Nucleus accumbens (tissue), 56 donors: Measurements from ENCODE around the gene SMTNL2.
"Not testable (repeated sequence)": the region's sequence is repeated elsewhere in the genome, so short reads cannot be mapped to it uniquely, and the experiment has no call there.

Source experiments
- DNase-seq, 56 donors: peaks; one replicate each; lab custom pipeline; 2025; lab: John Stamatoyannopoulos, UW

The SMTNL2 gene

GRCh38 chr17:4558347-4558971, 25.9 kb upstream of the SMTNL2 start:
- DNase-seq: no peak

GRCh38 chr17:4559139-4559791, 25.1 kb upstream of the SMTNL2 start:
- no peak for DNase-seq

GRCh38 chr17:4559966-4560365, 24.4 kb upstream of the SMTNL2 start:
- DNase-seq: no peak

GRCh38 chr17:4560421-4560820, 23.9 kb upstream of the SMTNL2 start, which contains the start of gene GGT6:
GGT6 (minus strand) TSS chr17:4560577; CDS start chr17:4560521, 56 bp downstream.
- DNase-seq: no peak

GRCh38 chr17:4560837-4561256, 23.5 kb upstream of the SMTNL2 start:
- no peak for DNase-seq

DNA sequence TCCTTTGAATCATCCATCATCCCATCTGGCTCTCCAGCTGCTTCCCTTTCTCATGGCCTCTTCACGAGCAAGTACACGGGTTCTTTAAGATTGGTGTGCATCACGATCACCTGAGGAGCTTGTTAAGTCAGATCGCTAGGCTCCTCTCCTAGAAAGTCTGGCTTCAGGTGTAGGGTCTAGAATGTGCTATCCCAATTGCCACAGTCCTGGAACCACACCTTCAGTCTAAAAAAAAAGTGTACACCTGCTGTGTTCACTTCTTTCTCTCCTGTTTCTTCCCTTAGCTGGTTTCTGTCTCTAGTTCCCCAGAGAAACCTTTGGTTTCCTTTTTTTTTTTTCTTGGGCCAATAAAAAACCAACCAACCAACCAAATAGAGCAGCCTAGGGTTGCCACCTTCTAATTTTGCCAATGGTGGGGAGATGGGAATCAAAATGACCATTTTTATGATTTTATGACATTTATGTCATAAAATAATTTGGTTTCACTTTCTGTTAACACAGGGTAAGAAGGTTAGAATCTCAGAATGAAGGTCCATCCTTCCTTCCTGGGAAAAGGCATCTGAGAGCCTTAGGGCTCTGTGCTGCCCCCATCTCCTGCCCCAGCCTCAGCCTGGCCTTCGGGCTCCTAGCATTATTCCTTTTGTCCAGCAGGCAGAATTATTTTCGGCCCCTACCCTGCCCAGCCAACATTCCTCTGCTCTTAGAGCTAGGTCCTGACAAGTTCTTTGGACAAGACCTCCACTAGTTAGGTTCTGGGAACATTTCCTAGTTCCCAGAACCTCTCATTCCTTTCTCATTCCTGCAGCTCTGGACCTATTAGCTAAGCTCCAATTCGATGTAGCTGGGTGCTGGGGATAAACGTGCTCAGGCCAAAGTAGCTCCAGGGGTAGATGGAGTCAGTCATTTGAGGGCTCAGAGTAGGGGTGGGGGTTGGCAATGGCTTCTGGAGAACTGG, 22.0 kb upstream of the SMTNL2 start:
- no peak for DNase-seq

- DNase-seq: peak in 46 of 56 donors; percentile 7 to 80 (median 38)
Measured at GRCh38 chr17:4565209-4566141, 18.9 kb upstream of the SMTNL2 start.

- DNase-seq: peak in 24 of 56 donors; percentile 3 to 59 (median 18)
Measured at GRCh38 chr17:4566785-4567184, 17.5 kb upstream of the SMTNL2 start.

DNA sequence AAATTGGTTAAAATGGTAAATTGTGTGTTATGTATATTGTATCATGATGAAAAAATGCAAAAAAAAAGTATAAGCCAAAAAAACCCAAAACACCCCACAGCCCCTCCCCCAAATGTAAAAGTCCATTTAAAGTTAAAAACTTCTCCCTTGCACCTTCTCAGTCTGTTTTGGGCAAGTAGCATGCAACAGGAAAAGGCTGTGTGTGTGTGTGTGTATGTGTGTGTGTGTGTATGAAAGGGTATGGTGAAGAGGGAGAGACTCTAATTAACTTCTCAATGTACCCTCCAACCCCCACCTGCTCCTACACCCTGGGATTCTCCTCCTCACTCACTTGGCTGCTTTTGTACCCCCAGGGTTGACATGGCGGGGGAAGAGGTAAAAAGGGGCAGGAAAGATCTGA, 14.7 kb upstream of the SMTNL2 start:
- no peak for DNase-seq

DNA sequence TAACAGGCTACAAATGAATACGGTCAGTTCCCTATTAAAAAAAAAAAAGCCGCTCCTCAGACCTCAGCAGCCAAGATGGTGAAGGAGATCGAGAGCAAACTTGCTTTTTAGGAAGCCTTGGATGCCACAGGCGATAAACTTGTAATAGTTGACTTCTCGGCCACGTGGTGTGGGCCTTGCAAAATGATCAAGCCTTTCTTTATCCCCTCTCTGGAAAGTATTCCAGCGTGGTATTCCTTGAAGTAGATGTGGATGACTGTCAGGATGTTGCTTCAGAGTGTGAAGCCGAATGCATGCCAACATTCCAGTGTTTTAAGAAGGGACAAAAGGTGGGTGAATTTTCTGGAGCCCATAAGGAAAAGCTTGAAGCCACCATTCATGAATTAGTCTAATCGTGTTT, 12.2 kb upstream of the SMTNL2 start:
- no peak for DNase-seq

DNA sequence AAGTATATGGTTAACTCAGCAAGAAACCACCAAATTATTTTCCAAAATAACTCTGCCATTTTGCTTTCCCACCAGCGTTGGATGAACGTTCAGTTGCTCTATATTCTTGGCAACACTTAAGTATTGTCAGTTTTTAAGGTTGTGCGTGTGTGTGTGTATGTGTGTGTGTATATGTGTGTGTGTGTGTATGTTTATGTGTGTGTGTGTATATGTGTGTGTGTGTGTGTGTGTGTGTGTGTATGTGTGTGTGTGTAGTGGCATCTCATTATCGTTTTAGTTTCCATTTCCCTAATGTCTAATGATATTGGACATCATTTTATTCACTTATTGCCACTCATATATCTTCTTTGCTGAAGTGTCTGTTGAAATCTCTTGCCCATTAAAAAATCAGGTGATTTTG, 11.2 kb upstream of the SMTNL2 start:
- no peak for DNase-seq

DNA sequence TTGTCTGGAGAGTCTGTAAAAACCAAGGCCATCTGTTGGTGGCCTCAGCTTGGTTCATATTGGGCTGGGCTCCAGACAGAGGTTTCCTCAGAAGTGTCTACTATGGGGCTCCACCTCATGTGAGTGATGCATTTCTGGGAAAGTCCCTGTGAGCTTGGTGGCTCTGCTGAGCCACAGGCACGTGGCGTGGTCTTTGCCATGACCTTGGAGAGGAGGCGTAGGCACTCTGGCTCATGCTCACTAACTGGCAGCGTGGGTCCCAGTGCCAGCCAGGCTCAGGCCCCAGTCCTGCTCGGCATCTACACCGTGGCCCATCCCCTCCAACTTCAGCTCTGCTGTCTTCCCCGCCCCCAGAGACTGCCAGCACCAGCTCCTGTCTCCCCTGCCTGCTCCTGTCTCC, 10.7 kb upstream of the SMTNL2 start:
- DNase-seq: no peak

- DNase-seq: no peak
Measured at GRCh38 chr17:4574448-4575045, 9.8 kb upstream of the SMTNL2 start.

DNA sequence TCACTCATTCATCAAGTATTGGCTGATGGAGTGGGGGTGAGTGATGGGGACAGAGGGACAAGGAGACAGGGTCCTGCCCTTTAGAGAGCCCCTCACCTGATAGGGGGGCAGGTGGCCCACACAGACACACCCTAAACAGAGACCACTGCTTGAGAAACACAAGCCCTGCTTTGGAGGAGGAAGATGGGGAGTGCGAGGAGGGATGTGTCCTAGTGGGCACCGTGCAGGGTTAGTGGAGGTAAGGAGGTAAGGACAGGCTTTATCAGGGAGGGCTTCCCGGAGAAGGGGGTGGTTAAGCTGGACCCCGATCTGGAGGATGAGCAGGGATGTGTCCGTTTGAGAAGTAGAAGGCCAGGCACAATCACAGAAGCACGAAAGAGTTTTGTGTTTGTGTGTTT, 8.2 kb upstream of the SMTNL2 start:
- no peak for DNase-seq

GRCh38 chr17:4576729-4577322, 7.5 kb upstream of the SMTNL2 start:
- no peak for DNase-seq

- DNase-seq: no peak
Measured at GRCh38 chr17:4577386-4577993, 6.8 kb upstream of the SMTNL2 start.

GRCh38 chr17:4578349-4578748, 6.0 kb upstream of the SMTNL2 start:
- DNase-seq: not testable (repeated sequence)

DNA sequence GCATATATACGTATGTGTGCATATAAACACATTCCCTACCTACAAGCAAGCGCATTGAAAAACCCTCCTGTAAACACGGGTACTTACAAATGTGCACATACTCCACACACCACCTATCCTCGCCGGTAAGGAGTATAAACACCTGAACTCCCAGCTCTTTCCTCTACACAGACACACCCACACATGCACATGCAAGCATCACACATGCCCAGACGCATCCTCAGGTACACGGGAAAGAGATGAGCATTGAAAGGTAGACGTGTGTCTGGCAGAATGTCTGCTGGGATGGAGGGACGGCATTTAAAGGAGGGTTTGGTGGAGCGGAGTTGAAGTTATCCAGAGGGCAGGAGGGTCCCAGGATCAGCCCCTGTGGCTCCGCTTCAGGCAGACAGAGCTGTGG, 4.7 kb upstream of the SMTNL2 start:
- DNase-seq: no peak

- no peak for DNase-seq
Measured at GRCh38 chr17:4580291-4580690, 4.0 kb upstream of the SMTNL2 start.
